Mesodermal cell (in vitro differentiated cells): ENCODE data around the gene KCNH1.

Source experiments
- H3K27ac ChIP-seq: 2 replicates; pipeline ENCODE4 v1.7.0; 2013; ENCODE audit warnings: mild to moderate bottlenecking, low read depth, low read length, moderate library complexity; ENCODE audit not compliant: severe bottlenecking
- H3K36me3 ChIP-seq: 2 replicates; pipeline ENCODE4 v1.7.1; 2013; ENCODE audit warnings: mild to moderate bottlenecking, low read length, moderate library complexity; ENCODE audit not compliant: control insufficient read depth, insufficient read depth
- H3K4me1 ChIP-seq: one replicate; pipeline ENCODE4 v1.7.1; 2013; ENCODE audit warnings: mild to moderate bottlenecking, low read length; ENCODE audit not compliant: insufficient read depth, control insufficient read depth, poor library complexity, severe bottlenecking
- H3K4me3 ChIP-seq: 2 replicates; pipeline ENCODE4 v1.7.0; 2013; ENCODE audit warnings: low read length, control low read depth, mild to moderate bottlenecking; ENCODE audit not compliant: insufficient read depth, poor library complexity, severe bottlenecking; ENCODE audit errors: extremely low read depth
- H3K9me3 ChIP-seq: 2 replicates; pipeline ENCODE4 v1.7.1; 2013; ENCODE audit warnings: mild to moderate bottlenecking, low read length, moderate library complexity; ENCODE audit not compliant: control insufficient read depth
- WGBS, 2 experiments: methylation state at CpG; one replicate each; pipeline ENCODE4 v1.1.5; 2013; ENCODE audit warnings: missing lambda C conversion rate in 2 of 2; ENCODE audit not compliant: insufficient coverage in 2 of 2; 5-methylcytosine and 5-hydroxymethylcytosine counted together

The KCNH1 gene

GRCh38 chr1:210857705-210858104 is 276.2 kb downstream of the KCNH1 start:
- Histone ChIP-seq H3K9me3 (no peaks in the 10 kb centered on the region), H3K4me3 (no peak overlapping the region), H3K27ac (no peak overlapping the region), H3K4me1 (peaks cover 9% of the 10 kb centered on the region), H3K36me3 (no peaks in the 10 kb centered on the region)
- WGBS, 2 experiments = 100% methylated on average over 1 of the region's 1 CpG; no CpG with 5 or more reads in 1 of the 2 experiments

- 79 to 98% methylated on average over 2 to 5 of the region's 5 CpGs for WGBS, 2 experiments
- no peaks in the 10 kb centered on the region for H3K9me3 ChIP-seq
- H3K36me3 ChIP-seq = no peaks in the 10 kb centered on the region
- no peak overlapping the region for H3K27ac ChIP-seq
- H3K4me1 ChIP-seq = peaks cover 9% of the 10 kb centered on the region
- H3K4me3 ChIP-seq = no peak overlapping the region
Measured at GRCh38 chr1:210857146-210857663, 276.7 kb downstream of the KCNH1 start.

- 60 to 70% methylated on average over 2 to 3 of the region's 4 CpGs for WGBS, 2 experiments
- Histone ChIP-seq H3K36me3 (no peaks in the 10 kb centered on the region), H3K27ac (no peak overlapping the region), H3K4me1 (peaks cover 9% of the 10 kb centered on the region), H3K9me3 (no peaks in the 10 kb centered on the region), H3K4me3 (no peak overlapping the region)
Measured at GRCh38 chr1:210855440-210855839, 278.5 kb downstream of the KCNH1 start.

- H3K9me3 ChIP-seq = no peaks in the 10 kb centered on the region
- H3K4me3 ChIP-seq = no peak overlapping the region
- H3K4me1 ChIP-seq = peaks cover 9% of the 10 kb centered on the region
- no peaks in the 10 kb centered on the region for H3K36me3 ChIP-seq
- no peak overlapping the region for H3K27ac ChIP-seq
Measured at GRCh38 chr1:210853276-210853675, 280.7 kb downstream of the KCNH1 start.

GRCh38 chr1:210850556-210850955 is 283.4 kb downstream of the KCNH1 start:
- no peaks in the 10 kb centered on the region for H3K4me1 ChIP-seq
- H3K4me3 ChIP-seq = no peak overlapping the region

GRCh38 chr1:210848474-210848873 is 285.5 kb downstream of the KCNH1 start:
- WGBS, 2 experiments = no CpG with 5 or more reads among the region's 3 CpGs
- no peak overlapping the region for H3K27ac ChIP-seq
- H3K4me3 ChIP-seq = no peak overlapping the region
- no peaks in the 10 kb centered on the region for H3K36me3 ChIP-seq
- H3K9me3 ChIP-seq = no peaks in the 10 kb centered on the region
- H3K4me1 ChIP-seq = no peaks in the 10 kb centered on the region

More at GRCh38 chr1:210850556-210850955, 283.4 kb downstream of the KCNH1 start:
- no peaks in the 10 kb centered on the region for H3K36me3 ChIP-seq
- no peaks in the 10 kb centered on the region for H3K9me3 ChIP-seq
- H3K27ac ChIP-seq = no peak overlapping the region

- Histone ChIP-seq H3K9me3 (no peaks in the 10 kb centered on the region), H3K4me3 (no peak overlapping the region), H3K27ac (no peak overlapping the region), H3K36me3 (no peaks in the 10 kb centered on the region), H3K4me1 (no peaks in the 10 kb centered on the region)
- whole genome bisulfite sequencing, 2 experiments = 86 to 100% methylated on average over 1 of the region's 5 CpGs
Measured at GRCh38 chr1:210841926-210842625, 291.9 kb downstream of the KCNH1 start.

GRCh38 chr1:210830034-210831028 is 303.6 kb downstream of the KCNH1 start:
- Histone ChIP-seq H3K27ac (no peak overlapping the region), H3K36me3 (no peaks in the 10 kb centered on the region)
- WGBS, 2 experiments = 87 to 93% methylated on average over 3 to 5 of the region's 6 CpGs

GRCh38 chr1:210828996-210829596 is 304.9 kb downstream of the KCNH1 start:
- no peaks in the 10 kb centered on the region for H3K36me3 ChIP-seq
- no peaks in the 10 kb centered on the region for H3K4me1 ChIP-seq
- 79 to 90% methylated on average over 4 of the region's 4 CpGs for WGBS, 2 experiments
- no peak overlapping the region for H3K27ac ChIP-seq
- no peak overlapping the region for H3K4me3 ChIP-seq
- no peaks in the 10 kb centered on the region for H3K9me3 ChIP-seq

More at GRCh38 chr1:210830034-210831028, 303.6 kb downstream of the KCNH1 start:
- Histone ChIP-seq H3K4me1 (no peaks in the 10 kb centered on the region), H3K9me3 (no peaks in the 10 kb centered on the region), H3K4me3 (no peak overlapping the region)

GRCh38 chr1:210827481-210827880 is 306.5 kb downstream of the KCNH1 start:
- no peak overlapping the region for H3K27ac ChIP-seq
- H3K36me3 ChIP-seq = no peaks in the 10 kb centered on the region

More at GRCh38 chr1:210827481-210827880, 306.5 kb downstream of the KCNH1 start:
- Histone ChIP-seq H3K4me3 (no peak overlapping the region), H3K4me1 (no peaks in the 10 kb centered on the region), H3K9me3 (no peaks in the 10 kb centered on the region)
